SKM-1 treated with dmso at 0.1 percent for 144 hours (cell line): ENCODE data around the gene PLPPR1.
"Not testable (repeated sequence)": the region's sequence is repeated elsewhere in the genome, so short reads cannot be mapped to it uniquely, and the experiment has no call there.

Source experiments
- DNase-seq: peaks from one replicate; lab custom pipeline; 2025; ENCODE audit not compliant: unreplicated experiment; lab: John Stamatoyannopoulos, UW

Gene PLPPR1

GRCh38 chr9:101121836-101122399, 93.4 kb downstream of the PLPPR1 start:
- no peak for DNase-seq

DNA sequence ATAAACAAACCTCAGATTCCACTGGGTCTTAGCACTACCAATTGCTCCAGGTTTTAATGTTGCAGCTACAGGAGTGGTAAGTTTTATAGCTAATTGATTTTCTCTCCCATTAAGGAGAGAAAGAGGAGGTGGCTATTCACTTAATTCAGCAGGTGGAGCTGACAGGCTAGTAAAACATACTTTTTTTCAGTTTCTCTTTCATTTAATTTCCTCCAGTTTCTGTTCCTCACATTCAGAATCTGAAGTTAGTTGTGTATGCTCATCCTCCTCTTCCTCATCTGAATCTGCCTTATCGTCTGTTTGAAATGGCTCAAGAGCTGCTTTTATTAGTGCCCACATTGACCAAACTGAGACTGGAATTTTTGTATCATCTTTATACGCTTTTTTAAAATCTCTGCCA, 98.0 kb downstream of the PLPPR1 start:
- no peak for DNase-seq

- DNase-seq = not testable (repeated sequence)
Measured at GRCh38 chr9:101127369-101127768, 98.8 kb downstream of the PLPPR1 start.

GRCh38 chr9:101128623-101129022, 100.1 kb downstream of the PLPPR1 start:
- no peak for DNase-seq

DNA sequence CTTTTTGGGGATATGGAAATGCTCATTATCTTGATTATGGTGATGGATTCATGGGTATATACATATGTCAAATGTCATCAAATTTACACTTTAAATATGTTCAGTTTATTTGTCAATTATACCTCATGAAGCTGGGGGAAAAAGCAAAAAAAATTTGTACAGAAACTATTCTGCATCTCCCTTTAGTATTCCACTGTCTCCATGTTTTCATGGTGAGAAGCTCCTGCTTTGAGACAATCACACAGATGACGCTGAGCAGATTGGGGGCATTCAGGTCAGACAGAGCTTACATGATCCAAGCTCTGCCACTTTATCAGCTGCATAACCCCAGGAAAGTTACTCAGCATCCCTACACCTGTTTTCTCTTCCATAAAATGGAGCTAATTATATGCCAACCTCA, 101.5 kb downstream of the PLPPR1 start:
- no peak for DNase-seq

- no peak for DNase-seq
Measured at GRCh38 chr9:101131326-101131725, 102.8 kb downstream of the PLPPR1 start.

DNA sequence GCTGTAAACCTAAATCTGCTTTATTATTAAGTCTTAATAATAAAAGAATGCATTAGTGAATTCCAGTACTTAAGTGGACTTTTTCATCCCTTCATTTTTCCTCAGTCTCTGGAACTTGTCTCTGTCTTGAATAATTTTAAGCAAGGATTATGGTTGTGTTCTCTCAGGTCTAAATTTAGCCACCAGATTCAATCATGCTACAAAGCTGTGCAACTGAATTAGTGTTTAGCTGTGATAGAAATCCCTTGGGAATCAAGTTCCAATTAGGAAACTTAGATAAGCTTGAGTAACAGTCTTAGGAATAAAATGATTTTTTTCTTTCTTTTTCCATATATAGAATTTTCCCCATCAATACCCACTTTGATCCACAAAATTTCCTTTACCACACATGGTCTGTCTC, 104.3 kb downstream of the PLPPR1 start:
- DNase-seq = no peak

GRCh38 chr9:101138509-101138908, 110.0 kb downstream of the PLPPR1 start:
- no peak for DNase-seq

GRCh38 chr9:101139082-101139481, 110.6 kb downstream of the PLPPR1 start:
- DNase-seq = no peak

- DNase-seq = no peak
Measured at GRCh38 chr9:101140764-101141163, 112.2 kb downstream of the PLPPR1 start.

DNA sequence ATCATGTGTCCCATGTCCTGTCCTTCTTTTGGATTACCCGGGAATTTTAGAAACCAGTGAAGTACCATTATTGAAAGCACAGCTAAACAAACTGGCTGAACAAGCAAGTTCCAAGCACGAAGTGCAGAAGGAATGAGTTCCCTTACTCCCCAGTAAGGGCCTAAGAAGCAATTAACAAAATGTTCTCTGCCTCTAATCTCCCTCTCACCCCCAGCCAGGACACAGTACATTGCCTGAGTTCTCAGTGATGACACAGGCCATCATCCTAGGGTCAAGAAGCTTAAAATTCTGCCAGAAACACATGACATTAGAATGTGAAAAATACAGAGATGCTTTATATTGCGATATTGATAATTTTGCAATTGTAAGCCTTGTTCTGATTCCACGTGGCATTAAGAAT, 118.0 kb downstream of the PLPPR1 start:
- DNase-seq = no peak

GRCh38 chr9:101148344-101148743, 119.8 kb downstream of the PLPPR1 start:
- DNase-seq = no peak

DNA sequence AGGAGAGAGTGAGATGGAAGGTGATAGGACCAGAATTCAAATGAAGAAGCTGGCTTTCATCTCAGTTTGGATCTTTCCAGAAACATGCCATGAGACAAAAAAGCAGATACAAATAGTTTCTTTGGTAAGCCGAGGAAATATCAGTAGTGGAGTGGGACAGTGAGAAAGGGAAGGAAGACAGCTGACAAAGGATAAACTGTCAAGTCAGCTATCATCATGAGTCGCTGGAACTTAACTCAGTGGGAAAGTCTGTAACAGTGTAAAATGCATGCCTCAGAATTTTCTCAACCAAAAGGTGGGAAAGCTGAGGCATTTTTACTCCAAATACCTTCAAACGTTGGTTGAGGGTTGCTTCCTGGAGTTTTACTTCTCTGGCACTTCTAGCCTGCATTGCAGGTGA, 129.8 kb downstream of the PLPPR1 start:
- DNase-seq = no peak

DNA sequence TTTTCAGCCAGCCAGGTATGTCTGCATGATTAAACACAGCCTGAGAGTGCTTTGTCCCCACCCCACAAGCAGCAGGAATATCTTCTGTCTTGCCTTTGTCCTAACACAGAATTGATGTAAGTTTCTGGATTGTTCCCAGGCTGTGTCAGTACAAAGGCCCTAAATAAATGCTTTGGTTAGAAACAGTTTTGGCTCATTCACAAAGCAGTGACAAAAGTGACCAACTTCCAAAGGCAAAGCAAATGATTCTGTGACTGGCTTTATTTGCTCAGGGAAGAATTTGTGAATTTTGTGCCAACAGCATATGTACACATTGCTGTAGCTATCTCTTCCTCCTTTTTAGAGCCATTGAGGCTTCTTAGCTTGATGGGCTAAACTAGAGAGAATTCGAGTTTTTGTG, 133.7 kb downstream of the PLPPR1 start:
- DNase-seq = no peak

- no peak for DNase-seq
Measured at GRCh38 chr9:101165131-101165530, 136.6 kb downstream of the PLPPR1 start.

- DNase-seq = no peak
Measured at GRCh38 chr9:101167490-101168134, 139.1 kb downstream of the PLPPR1 start.

GRCh38 chr9:101172616-101173015, 144.1 kb downstream of the PLPPR1 start:
- DNase-seq = no peak

DNA sequence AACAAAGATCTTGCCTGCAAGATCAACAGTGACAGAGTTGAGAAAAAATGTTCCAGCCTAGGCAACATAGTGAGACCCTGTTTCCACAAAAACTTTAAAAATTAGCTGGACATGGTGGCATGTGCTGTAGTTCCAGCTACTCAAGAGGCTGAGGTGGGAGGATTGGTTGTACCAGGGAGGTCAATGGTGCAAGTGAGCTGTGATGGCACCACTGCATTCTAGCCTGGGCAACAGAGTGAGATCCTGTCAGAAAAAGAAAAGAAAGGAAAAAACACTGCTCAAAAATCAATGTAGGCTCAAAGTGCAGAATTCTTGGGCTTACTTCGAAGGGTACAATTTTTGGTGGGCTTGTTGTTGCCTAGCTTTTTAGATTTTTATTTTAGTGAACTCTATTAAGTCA, 145.4 kb downstream of the PLPPR1 start:
- no peak for DNase-seq

- DNase-seq = no peak
Measured at GRCh38 chr9:101176384-101176783, 147.9 kb downstream of the PLPPR1 start.

- DNase-seq = no peak
Measured at GRCh38 chr9:101184813-101185278, 156.3 kb downstream of the PLPPR1 start.

GRCh38 chr9:101191723-101192122, 163.2 kb downstream of the PLPPR1 start:
- DNase-seq = no peak

GRCh38 chr9:101197026-101197425, 168.5 kb downstream of the PLPPR1 start:
- no peak for DNase-seq

GRCh38 chr9:101200852-101201251, 172.3 kb downstream of the PLPPR1 start:
- no peak for DNase-seq
